Measurements from ENCODE around the gene CASP3. TPM values are rescaled to one million over a fixed set of nuclear protein-coding genes. Genes with fewer than 3 reads are reported as not detected.

The CASP3 gene
- total RNA-seq, 1 experiment from 2014 or later = 11.4 TPM

- Histone ChIP-seq H3K9ac (ENCODE audit: low read length) (no peak overlapping the region), H3K9me3 (ENCODE audit: control insufficient read depth in 1 of 2, insufficient read depth in 1 of 2, low read depth in 1 of 2, low read length in 2 of 2) (no peaks in the 10 kb centered on the region), H2AFZ (ENCODE audit: low read depth, low read length, poor library complexity, severe bottlenecking) (no peak overlapping the region), H4K20me1 (ENCODE audit: insufficient read depth) (no peaks in the 10 kb centered on the region), H3K36me3 (ENCODE audit: control insufficient read depth in 1 of 2, insufficient read depth in 2 of 2, low read length in 2 of 2) (no peaks in the 10 kb centered on the region), H3K4me1 (ENCODE audit: control insufficient read depth in 1 of 2, insufficient read depth in 2 of 2, low read length in 2 of 2) (no peaks in the 10 kb centered on the region), H3K4me2 (ENCODE audit: low read length) (no peak overlapping the region), H3K9me2 (ENCODE audit: insufficient read depth) (no peaks in the 10 kb centered on the region), H3K27ac (ENCODE audit: low read depth, low read length) (no peak overlapping the region), H3K79me2 (ENCODE audit: insufficient read depth, low read length) (no peaks in the 10 kb centered on the region), H3K27me3 (ENCODE audit: insufficient read depth, low read length) (no peaks in the 10 kb centered on the region), H3K4me3 (replicated peaks in 1 of 2; ENCODE audit: low read depth in 1 of 2, low read length in 2 of 2) (no peak overlapping the region)
- CTCF ChIA-PET = no interaction called here
- no peak for DNase-seq (ENCODE audit: low read depth, low spot score)
- POLR2A ChIA-PET = no interaction called here
- RAD21 ChIA-PET (ENCODE audit: low non-redundant PET in 1 of 2, low total read pairs in 2 of 2, uncharacterized antibody in 2 of 2, unreplicated experiment in 2 of 2) = no interaction called here
- intact Hi-C loops (cut with micrococcal nuclease) = no loop called here
- BruUV-seq (replicated peaks) = no TSS peak
- TF ChIP-seq SIN3A (IDR thresholded peaks at IDR 0.05; ENCODE audit: low read depth) = no peak
- TF ChIP-seq JUND (IDR thresholded peaks at IDR 0.05) = no peak
- no peak for ATAC-seq
Measured at GRCh38 chr4:184674011-184674410, 24.8 kb upstream of the CASP3 start.

GRCh38 chr4:184672741-184673140, 23.5 kb upstream of the CASP3 start:
- no peaks in the 10 kb centered on the region for H3K4me1 ChIP-seq (ENCODE audit: control insufficient read depth in 1 of 2, insufficient read depth in 2 of 2, low read length in 2 of 2)
- ChIA-PET POLR2A (no interaction called here), CTCF (no interaction called here), RAD21 (ENCODE audit: low non-redundant PET in 1 of 2, low total read pairs in 2 of 2, uncharacterized antibody in 2 of 2, unreplicated experiment in 2 of 2) (no interaction called here)
- intact Hi-C loops (cut with micrococcal nuclease) = no loop called here
- H3K9ac ChIP-seq (ENCODE audit: low read length) = no peak overlapping the region
- DNase-seq (ENCODE audit: low read depth, low spot score) (no peak), ATAC-seq (no peak)
- no peaks in the 10 kb centered on the region for H3K9me2 ChIP-seq (ENCODE audit: insufficient read depth)
- no peaks in the 10 kb centered on the region for H4K20me1 ChIP-seq (ENCODE audit: insufficient read depth)
- no peak overlapping the region for H3K4me2 ChIP-seq (ENCODE audit: low read length)
- TF ChIP-seq EZH2 (IDR thresholded peaks at IDR 0.05) (no peak), ZFX (IDR thresholded peaks at IDR 0.05) (no peak), REST (IDR thresholded peaks at IDR 0.05; ENCODE audit: low read depth) (no peak)
- no peak overlapping the region for H3K4me3 ChIP-seq (replicated peaks in 1 of 2; ENCODE audit: low read depth in 1 of 2, low read length in 2 of 2)
- no peaks in the 10 kb centered on the region for H3K79me2 ChIP-seq (ENCODE audit: insufficient read depth, low read length)
- no TSS peak for BruUV-seq (replicated peaks)
- H3K27me3 ChIP-seq (ENCODE audit: insufficient read depth, low read length) = no peaks in the 10 kb centered on the region
- no peak overlapping the region for H3K27ac ChIP-seq (ENCODE audit: low read depth, low read length)
- no peak overlapping the region for H2AFZ ChIP-seq (ENCODE audit: low read depth, low read length, poor library complexity, severe bottlenecking)
- H3K9me3 ChIP-seq (ENCODE audit: control insufficient read depth in 1 of 2, insufficient read depth in 1 of 2, low read depth in 1 of 2, low read length in 2 of 2) = no peaks in the 10 kb centered on the region
- H3K36me3 ChIP-seq (ENCODE audit: control insufficient read depth in 1 of 2, insufficient read depth in 2 of 2, low read length in 2 of 2) = no peaks in the 10 kb centered on the region

Measured in HCT116 (cell line).